Activated CD8-positive, alpha-beta memory T cell treated with anti-CD3 and anti-CD28 coated beads, Interleukin-2, amount 50 U/mL, for 48 hours (primary cell): ENCODE measurements around the gene PTRHD1.

ENCODE experiments used
- DNase-seq: peaks from one replicate; pipeline ENCODE4 v3.0.0-alpha.2; 2020

PTRHD1 gene

GRCh38 chr2:24749069-24749691, 44.0 kb downstream of the PTRHD1 start:
- no peak for DNase-seq

DNA sequence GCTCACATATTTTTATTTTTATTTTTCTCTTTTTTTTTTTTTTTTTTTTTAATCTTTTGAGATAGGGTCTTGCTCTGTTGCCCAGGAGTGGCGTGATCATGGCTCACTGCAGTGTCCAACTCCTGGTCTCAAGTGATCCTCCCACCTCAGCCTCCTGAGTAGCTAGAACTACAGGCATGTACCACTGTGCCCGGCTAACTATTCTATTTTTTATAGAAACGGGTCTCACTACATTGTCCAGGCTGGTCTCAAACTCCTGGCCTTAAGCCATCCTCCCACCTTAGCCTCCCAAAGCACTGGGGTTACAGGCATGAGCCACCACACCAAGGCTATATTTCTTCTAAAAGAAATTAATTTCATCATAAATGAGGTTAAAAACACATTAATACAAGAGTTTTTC, 45.9 kb downstream of the PTRHD1 start:
- no peak for DNase-seq

- no peak for DNase-seq
Observed at GRCh38 chr2:24745825-24746224, 47.4 kb downstream of the PTRHD1 start.

DNA sequence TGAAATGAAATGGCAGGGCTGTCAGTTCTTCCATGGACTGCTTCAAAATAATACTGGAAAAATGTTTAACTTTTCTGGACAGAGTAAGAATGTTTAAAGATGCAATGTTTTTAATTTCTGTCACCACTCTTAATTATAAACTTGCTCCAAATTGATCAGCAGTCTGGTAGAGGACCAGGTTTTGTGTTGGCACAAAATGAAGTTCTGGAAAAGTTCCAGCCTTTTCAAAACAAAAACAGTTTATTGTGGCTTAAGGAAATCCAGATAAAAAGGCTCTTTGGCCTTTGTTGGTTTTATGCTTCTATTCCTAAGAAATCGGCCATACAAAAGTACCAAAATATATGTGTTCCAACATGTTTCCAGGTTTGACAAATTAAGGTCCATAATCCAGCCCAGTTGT, 48.8 kb downstream of the PTRHD1 start:
- no peak for DNase-seq

- no peak for DNase-seq
Observed at GRCh38 chr2:24743924-24744323, 49.3 kb downstream of the PTRHD1 start.

GRCh38 chr2:24742730-24743129, 50.5 kb downstream of the PTRHD1 start:
- DNase-seq: no peak

- no peak for DNase-seq
Observed at GRCh38 chr2:24740142-24740541, 53.0 kb downstream of the PTRHD1 start.
